Pancreas (tissue), 10 donors: ENCODE results near the gene UBE2L3. TPM values are rescaled to one million over a fixed set of nuclear protein-coding genes. Genes with fewer than 3 reads are reported as not detected.

Source experiments
- ATAC-seq, 4 donors: fragments of 200-7000 bp; cut with Tn5 transposase; one replicate each; pipeline versions ENCODE4 v1.8.0 to v1.9.1; 2020; ENCODE audit warnings: mild to moderate bottlenecking in 4 of 4, moderate library complexity in 4 of 4
- DNase-seq, 6 donors: peaks; one replicate each; pipeline ENCODE4 v3.0.0-alpha.2; 2020
- FAIRE-seq: peaks from 2 replicates; lab custom pipeline; 2012; peaks lifted over from hg19 to GRCh38; lab: Jason Lieb, UNC
- H3K27ac ChIP-seq, 4 donors: fragments of 200-600 bp; sonication (generic); 1 replicate in 3 of 4; 2 replicates in 1 of 4; pipeline versions ENCODE4 v1.5.0 to v1.8.0; 2020
- H3K27me3 ChIP-seq, 4 donors: fragments of 200-600 bp; one replicate each; pipeline ENCODE4 v1.8.0; 2021
- H3K36me3 ChIP-seq, 3 donors: fragments of 200-600 bp; sonication (generic) in 1 of 3; one replicate each; pipeline versions ENCODE4 v1.5.0 to v1.8.0; 2020 to 2021
- H3K4me1 ChIP-seq, 3 donors: fragments of 200-600 bp; one replicate each; pipeline ENCODE4 v1.8.0; 2021
- H3K4me3 ChIP-seq, 4 donors: fragments of 200-600 bp; sonication (generic) in 2 of 4; one replicate each; pipeline versions ENCODE4 v1.5.0 to v1.8.0; 2020 to 2021
- H3K9me3 ChIP-seq, 4 donors: fragments of 200-600 bp; one replicate each; pipeline ENCODE4 v1.8.0; 2021
- CTCF ChIP-seq, 4 donors: fragments of 200-600 bp; sonication (generic) in 3 of 4; IDR thresholded peaks; one replicate each; pipeline versions ENCODE4 v1.5.0 to v1.8.0; 2021; ENCODE audit warnings: antibody characterized with exemption in 4 of 4
- WGBS, 2 donors: extraction: QIAGEN DNeasy Blood & Tissue Kit; methylation state at CpG; one replicate each; pipeline ENCODE4 v1.1.7; 2013; 5-methylcytosine and 5-hydroxymethylcytosine counted together
- intact Hi-C, 3 donors: fragments of 100-400 bp; cut with DNase I; formaldehyde crosslinking; loops; one replicate each; pipeline versions ENCODE4 v1.11.1 to v1.14.2; 2022
- polyA plus RNA-seq, 2 donors: library from polyadenylated mRNA; stranded (reverse); fragments of 200-250 nt; gene quantifications; one replicate each; pipeline ENCODE4 v1.2.3, GENCODE V29; 2013
- total RNA-seq, 6 donors: library from RNA; stranded (reverse); fragmentation: NEBNext Ultra II Directional in 4 of 6; extraction: Animal tissue kit (Norgen Biotek cat#: 25700) in 4 of 6; gene quantifications; one replicate each; pipeline versions ENCODE4 v1.2.1 to v1.2.4, GENCODE V29; 2021 to 2023
- donor health status: healthy with polysubstance abuse.
- donor health status: DM: no; HTN: no; CAD: no; lungs with moderate emphysema.
- donor health status: DM: no; HTN: no; CAD: no.
- donor health status: control.
- donor health status: control.
- donor health status: Bipolar disorder and iron deficiency.
- donor health status: DM: yes; HTN: yes; CAD: no.
- donor health status: DM: no; HTN: no; CAD: no.
- donor health status: DM: no; HTN: no; CAD: no.
- donor health status: DM: yes; HTN: yes; CAD: no.

Gene UBE2L3
- total and polyA plus RNA-seq, 8 donors = 10.9 to 24.5 (median 16.2) TPM

GRCh38 chr22:21631025-21631424, 63.5 kb downstream of the UBE2L3 start:
- H3K4me3 ChIP-seq = no peak overlapping the region
- FAIRE-seq (no peak), DNase-seq (no peak), ATAC-seq (no peak)
- no peak overlapping the region for H3K27ac ChIP-seq
- no peaks in the 10 kb centered on the region for H3K9me3 ChIP-seq
- TF ChIP-seq CTCF (IDR thresholded peaks at IDR 0.05) = no peak
- no peaks in the 10 kb centered on the region for H3K27me3 ChIP-seq
- peaks cover 11 to 12% (median 11%) of the 10 kb centered on the region in 3 donors for H3K4me1 ChIP-seq
- 68 to 80% methylated on average over 4 of the region's 4 CpGs for WGBS, 2 donors
- H3K36me3 ChIP-seq = no peaks in the 10 kb centered on the region
- intact Hi-C loops = no loop called here

- ATAC-seq (no peak), FAIRE-seq (no peak), DNase-seq (peak in 1 of 6 donors; percentile 71)
- intact Hi-C loops = no loop called here
- Histone ChIP-seq H3K4me1 (peaks cover 11 to 12% (median 11%) of the 10 kb centered on the region in 3 donors), H3K9me3 (no peaks in the 10 kb centered on the region), H3K36me3 (no peaks in the 10 kb centered on the region), H3K27me3 (no peaks in the 10 kb centered on the region), H3K4me3 (no peak within 1 kb of the TSS), H3K27ac (no peak within 1 kb of the TSS)
- TF ChIP-seq CTCF (IDR thresholded peaks at IDR 0.05) = no peak
- 85% methylated on average over 27 of the region's 27 CpGs for WGBS, 2 donors
Measured at GRCh38 chr22:21632237-21632895, 64.9 kb downstream of the UBE2L3 start, which contains the start of gene CCDC116. CCDC116 (plus strand) TSS chr22:21632760; CDS start chr22:21633182, 422 bp downstream.

GRCh38 chr22:21632931-21633330, 65.4 kb downstream of the UBE2L3 start:
- no peak for ATAC-seq
- WGBS, 2 donors = 94 to 95% methylated on average over 18 of the region's 18 CpGs
- no peaks in the 10 kb centered on the region for H3K9me3 ChIP-seq
- peak in 1 of 6 donors; percentile 66 for DNase-seq
- no peak for TF ChIP-seq CTCF (IDR thresholded peaks at IDR 0.05)
- no peak overlapping the region for H3K27ac ChIP-seq
- H3K27me3 ChIP-seq = no peaks in the 10 kb centered on the region
- H3K4me3 ChIP-seq = no peak overlapping the region
- peaks cover 11% of the 10 kb centered on the region in 3 donors for H3K4me1 ChIP-seq
- no peak for FAIRE-seq
- H3K36me3 ChIP-seq = no peaks in the 10 kb centered on the region
- intact Hi-C loops = no loop called here

GRCh38 chr22:21633481-21633880, 66.0 kb downstream of the UBE2L3 start:
- Histone ChIP-seq H3K27ac (no peak overlapping the region), H3K9me3 (no peaks in the 10 kb centered on the region), H3K27me3 (no peaks in the 10 kb centered on the region), H3K4me1 (peaks cover 6 to 7% (median 7%) of the 10 kb centered on the region in 3 donors), H3K4me3 (no peak overlapping the region), H3K36me3 (no peaks in the 10 kb centered on the region)
- FAIRE-seq (no peak), ATAC-seq (no peak), DNase-seq (peak in 1 of 6 donors; percentile 13)
- WGBS, 2 donors = 87 to 90% methylated on average over 4 of the region's 4 CpGs
- no peak for TF ChIP-seq CTCF (IDR thresholded peaks at IDR 0.05)
- intact Hi-C loops = no loop called here

GRCh38 chr22:21634081-21634480, 66.6 kb downstream of the UBE2L3 start:
- Histone ChIP-seq H3K27ac (no peak overlapping the region), H3K4me3 (no peak overlapping the region), H3K36me3 (no peaks in the 10 kb centered on the region), H3K9me3 (no peaks in the 10 kb centered on the region), H3K4me1 (peaks cover 0 to 1% (median under 1%) of the 10 kb centered on the region in 3 donors), H3K27me3 (no peaks in the 10 kb centered on the region)
- no peak for TF ChIP-seq CTCF (IDR thresholded peaks at IDR 0.05)
- intact Hi-C loops = no loop called here
- DNase-seq (peak in 1 of 6 donors; percentile 67), FAIRE-seq (no peak), ATAC-seq (no peak)
- WGBS, 2 donors = 88 to 90% methylated on average over 16 of the region's 16 CpGs
